Esophagus muscularis mucosa (tissue), 4 donors: ENCODE data around the gene ABCC12.

Source experiments
- EP300 ChIP-seq: sonication (generic); formaldehyde crosslinking; IDR thresholded peaks from one replicate; pipeline ENCODE4 v1.6.1; 2017; ENCODE audit warnings: antibody characterized with exemption
- POLR2A ChIP-seq: fragments of 450-650 bp; IDR thresholded peaks from one replicate; pipeline ENCODE4 v1.6.1; 2017; ENCODE audit warnings: antibody characterized with exemption, moderate library complexity, mild to moderate bottlenecking, low read depth
- TF ChIP-seq, protein P1 (sequence below), 3 experiments: fragments of 200-600 bp in 2 of 3; fragments of 450-650 bp in 1 of 3; sonication (generic) in 2 of 3; IDR thresholded peaks; one replicate each; pipeline ENCODE4 v1.5.1; 2017 to 2019; ENCODE audit warnings: antibody characterized with exemption in 3 of 3, mild to moderate bottlenecking in 2 of 3, moderate library complexity in 1 of 3

DNA sequence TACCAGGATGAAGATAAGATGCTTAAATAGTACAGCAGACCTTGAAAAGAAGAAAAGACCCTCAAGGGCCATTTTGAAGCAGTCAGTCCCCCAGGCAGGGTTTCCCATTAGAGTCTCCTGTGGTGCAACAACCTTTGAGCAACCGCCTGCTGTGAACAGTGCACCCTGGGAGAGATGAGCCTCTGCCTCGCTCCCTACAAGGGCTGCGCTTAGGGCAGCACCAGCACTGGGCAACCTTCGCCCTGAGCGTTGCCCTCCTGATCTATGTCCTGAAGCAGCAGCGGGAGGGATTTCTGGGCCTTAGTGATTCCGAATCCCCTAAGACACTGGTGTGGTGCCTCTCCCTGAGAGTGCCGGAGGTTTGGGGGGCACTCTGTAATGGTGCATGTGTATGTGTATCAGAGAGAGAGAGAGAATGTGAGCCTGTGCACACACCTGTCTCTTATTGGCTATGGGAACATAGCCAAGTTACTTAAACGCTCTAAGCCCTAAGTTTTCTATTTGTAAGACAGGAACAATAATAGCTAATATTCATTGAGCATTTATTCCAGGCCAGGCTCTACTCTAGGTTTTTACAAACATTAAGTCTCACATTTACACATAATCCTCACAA is 25.2 kb upstream of the ABCC12 start:
- TF ChIP-seq, protein P1, sequence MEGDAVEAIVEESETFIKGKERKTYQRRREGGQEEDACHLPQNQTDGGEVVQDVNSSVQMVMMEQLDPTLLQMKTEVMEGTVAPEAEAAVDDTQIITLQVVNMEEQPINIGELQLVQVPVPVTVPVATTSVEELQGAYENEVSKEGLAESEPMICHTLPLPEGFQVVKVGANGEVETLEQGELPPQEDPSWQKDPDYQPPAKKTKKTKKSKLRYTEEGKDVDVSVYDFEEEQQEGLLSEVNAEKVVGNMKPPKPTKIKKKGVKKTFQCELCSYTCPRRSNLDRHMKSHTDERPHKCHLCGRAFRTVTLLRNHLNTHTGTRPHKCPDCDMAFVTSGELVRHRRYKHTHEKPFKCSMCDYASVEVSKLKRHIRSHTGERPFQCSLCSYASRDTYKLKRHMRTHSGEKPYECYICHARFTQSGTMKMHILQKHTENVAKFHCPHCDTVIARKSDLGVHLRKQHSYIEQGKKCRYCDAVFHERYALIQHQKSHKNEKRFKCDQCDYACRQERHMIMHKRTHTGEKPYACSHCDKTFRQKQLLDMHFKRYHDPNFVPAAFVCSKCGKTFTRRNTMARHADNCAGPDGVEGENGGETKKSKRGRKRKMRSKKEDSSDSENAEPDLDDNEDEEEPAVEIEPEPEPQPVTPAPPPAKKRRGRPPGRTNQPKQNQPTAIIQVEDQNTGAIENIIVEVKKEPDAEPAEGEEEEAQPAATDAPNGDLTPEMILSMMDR (IDR thresholded peaks at IDR 0.05) = no peak
- TF ChIP-seq POLR2A (no peak), EP300 (no peak)
